BLaER1 (cell line): ENCODE results near the gene AKR7A3.
"Not testable (repeated sequence)": the region's sequence is repeated elsewhere in the genome, so short reads cannot be mapped to it uniquely, and the experiment has no call there.

Experiments used
- H3K27ac ChIP-seq: shearing (Covaris generic); formaldehyde crosslinking; 2 replicates; pipeline ENCODE4 v1.8.1; 2022
- H3K27me3 ChIP-seq: shearing (Covaris generic); formaldehyde crosslinking; 2 replicates; pipeline ENCODE4 v1.8.1; 2022
- H3K36me3 ChIP-seq: shearing (Covaris generic); formaldehyde crosslinking; 2 replicates; pipeline ENCODE4 v1.8.1; 2022
- H3K4me1 ChIP-seq: shearing (Covaris generic); formaldehyde crosslinking; 2 replicates; pipeline ENCODE4 v1.8.1; 2022
- H3K4me2 ChIP-seq: shearing (Covaris generic); formaldehyde crosslinking; 2 replicates; pipeline ENCODE4 v1.8.1; 2022
- H3K4me3 ChIP-seq: shearing (Covaris generic); formaldehyde crosslinking; 2 replicates; pipeline ENCODE4 v1.8.1; 2022
- H3K9ac ChIP-seq: shearing (Covaris generic); formaldehyde crosslinking; 2 replicates; pipeline ENCODE4 v1.8.1; 2022
- H3K9me3 ChIP-seq: shearing (Covaris generic); formaldehyde crosslinking; 2 replicates; pipeline ENCODE4 v1.8.1; 2022
- H4K20me1 ChIP-seq: shearing (Covaris generic); formaldehyde crosslinking; 2 replicates; pipeline ENCODE4 v1.8.1; 2022
- Cebpa-rat ChIP-seq: shearing (Covaris generic); IDR thresholded peaks from 2 replicates; pipeline ENCODE4 v1.8.1; 2022

Gene AKR7A3

DNA sequence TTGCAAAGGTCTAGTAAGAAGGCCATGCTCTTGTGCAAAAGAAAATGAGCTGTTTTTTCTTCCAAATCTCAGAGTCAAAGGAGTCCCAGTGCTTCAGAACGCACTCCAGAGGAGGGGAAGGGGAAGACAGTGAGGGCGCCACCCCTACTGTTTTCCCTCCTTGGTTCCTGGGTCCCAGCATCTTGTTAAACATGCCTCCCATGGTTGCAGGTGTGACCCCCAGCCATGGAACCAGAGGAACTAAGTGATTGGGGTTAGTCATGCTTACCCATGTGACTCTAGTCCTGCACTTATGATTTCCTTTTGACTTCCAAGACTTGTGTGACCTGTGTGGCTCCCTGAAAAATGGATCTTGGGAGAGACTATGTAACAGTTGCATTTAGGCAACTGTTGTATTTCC is 6.1 kb upstream of the AKR7A3 start:
- Histone ChIP-seq H3K4me1 (no peaks in the 10 kb centered on the region), H3K27ac (no peak overlapping the region), H3K4me2 (no peak overlapping the region), H3K27me3 (no peaks in the 10 kb centered on the region), H3K36me3 (peaks cover 30% of the 10 kb centered on the region), H4K20me1 (no peaks in the 10 kb centered on the region), H3K4me3 (no peak overlapping the region), H3K9me3 (peaks cover 42% of the 10 kb centered on the region), H3K9ac (no peak overlapping the region)
- TF ChIP-seq Cebpa-rat, result no peak

DNA sequence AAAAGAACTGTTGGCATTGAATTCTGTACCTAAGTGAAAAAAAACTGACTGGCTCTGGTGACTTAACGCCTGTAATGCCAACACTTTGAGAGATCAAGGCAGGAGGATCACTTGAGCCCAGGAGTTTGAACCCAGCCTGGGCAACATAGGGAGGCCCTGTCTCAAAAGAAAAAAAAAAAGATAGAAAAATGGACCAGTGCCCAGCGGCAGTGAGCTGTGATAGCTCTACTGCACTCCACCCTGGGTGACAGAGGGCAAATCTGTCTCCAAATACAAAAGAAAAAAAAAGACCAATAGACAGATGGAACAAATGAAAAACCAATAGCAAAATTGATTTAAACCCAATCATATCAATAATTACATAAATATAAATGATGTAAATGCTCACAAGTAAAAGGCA is 674 bp upstream of the AKR7A3 start:
- H3K9me3 ChIP-seq, result peaks cover 22% of the 10 kb centered on the region
- H4K20me1 ChIP-seq, result no peaks in the 10 kb centered on the region
- H3K9ac ChIP-seq, result 0 out of 2 replicates have a peak overlapping the region, but pooled peaks have one; percentile 29
- peak overlapping the region; percentile 53; the same call in 1 of the 2 replicates for H3K4me3 ChIP-seq
- no peak for TF ChIP-seq Cebpa-rat
- peaks cover 9% of the 10 kb centered on the region for H3K36me3 ChIP-seq
- peaks cover 10% of the 10 kb centered on the region for H3K4me1 ChIP-seq
- H3K27ac ChIP-seq, result no peak overlapping the region
- peak overlapping the region; percentile 85 for H3K4me2 ChIP-seq
- H3K27me3 ChIP-seq, result peaks cover 6% of the 10 kb centered on the region; the same call in 1 of the 2 replicates

DNA sequence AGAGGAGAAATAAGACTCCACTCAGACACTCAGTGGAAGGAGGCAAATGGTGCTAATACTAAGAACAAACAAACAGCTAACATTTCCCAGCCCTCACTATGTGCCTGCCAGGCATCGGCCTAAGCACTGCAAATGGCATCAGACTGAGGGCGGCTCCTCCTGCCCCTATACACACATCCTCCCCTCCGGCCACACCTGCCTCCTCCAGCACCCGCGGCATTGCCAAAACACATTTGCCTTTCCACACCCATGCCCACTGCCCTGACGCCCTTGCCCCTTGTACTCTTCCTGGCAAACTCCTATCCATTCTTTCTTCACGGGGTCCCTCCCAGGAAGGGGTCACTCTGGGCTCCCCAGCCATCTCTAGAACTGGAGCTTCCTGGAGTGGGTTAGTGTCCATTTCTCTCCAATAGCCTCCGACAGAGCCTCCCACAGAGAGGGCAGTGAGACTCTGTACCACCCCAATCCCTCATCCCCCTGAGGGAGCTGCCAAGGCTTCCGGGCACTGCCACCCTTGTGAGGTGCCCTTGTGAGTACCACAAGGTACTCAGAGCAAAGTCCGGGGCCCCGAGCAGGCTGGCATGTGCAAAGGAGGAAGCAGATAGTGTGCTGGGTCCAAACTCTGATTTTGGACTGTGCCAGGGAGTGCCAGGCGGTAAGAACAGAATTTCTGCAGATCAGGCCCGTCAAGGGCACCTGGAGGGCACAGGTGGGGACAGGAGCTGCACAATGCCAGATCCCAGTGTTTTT is 959 bp downstream of the AKR7A3 start:
- Histone ChIP-seq H4K20me1 (no peaks in the 10 kb centered on the region), H3K27ac (no peak overlapping the region), H3K4me3 (no peak overlapping the region), H3K9ac (no peak overlapping the region), H3K4me2 (peak overlapping the region; percentile 85), H3K27me3 (peaks cover 6% of the 10 kb centered on the region; the same call in 1 of the 2 replicates), H3K36me3 (peaks cover 5% of the 10 kb centered on the region; the same call in 1 of the 2 replicates), H3K9me3 (peaks cover 10% of the 10 kb centered on the region), H3K4me1 (peaks cover 10% of the 10 kb centered on the region)
- TF ChIP-seq Cebpa-rat, result no peak

DNA sequence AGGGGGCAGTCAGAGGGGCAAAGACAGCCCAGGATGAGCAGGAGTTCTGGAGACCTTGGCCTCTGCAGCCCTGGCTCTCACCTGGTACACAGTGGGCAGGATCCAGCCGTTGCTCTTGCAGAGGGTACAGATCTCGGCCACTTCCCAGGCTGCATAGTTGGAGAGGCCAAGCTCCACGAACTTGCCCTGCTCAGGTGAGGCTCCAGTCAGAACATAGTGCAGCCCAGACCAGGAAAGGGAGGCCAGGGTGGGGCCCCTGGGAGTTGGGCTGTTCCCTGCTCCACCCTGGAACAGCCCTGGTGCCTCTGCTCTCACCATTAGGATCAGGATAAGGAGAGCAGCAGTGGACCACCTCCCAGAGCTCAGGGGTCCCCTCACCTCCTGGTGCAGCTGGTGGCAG is 2.8 kb downstream of the AKR7A3 start:
- not testable (repeated sequence) for H3K4me2 ChIP-seq, H3K27ac ChIP-seq, H3K4me3 ChIP-seq, H3K9ac ChIP-seq, H3K27me3 ChIP-seq, H3K36me3 ChIP-seq, H3K9me3 ChIP-seq, H4K20me1 ChIP-seq
- H3K4me1 ChIP-seq, result peaks cover 10% of the 10 kb centered on the region

DNA sequence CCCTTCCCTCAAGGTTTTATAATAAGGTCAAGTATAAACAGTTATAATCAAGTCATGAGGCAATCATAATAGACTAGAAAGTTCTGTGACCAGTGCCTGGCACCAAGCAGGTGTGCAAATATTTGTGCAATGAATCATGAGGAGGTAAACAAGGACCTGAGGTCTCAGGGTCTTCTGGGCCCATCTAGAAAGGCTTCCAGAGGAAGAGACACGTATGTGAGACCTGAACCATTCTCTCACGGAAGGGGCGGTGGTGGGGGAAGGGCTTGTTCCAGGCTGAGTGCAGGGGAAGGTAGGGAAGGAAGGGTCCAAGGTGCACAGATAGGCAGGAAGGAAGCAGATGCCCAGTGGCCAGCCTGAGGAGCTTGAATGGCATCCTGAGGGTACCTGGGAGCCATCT is 3.2 kb downstream of the AKR7A3 start:
- not testable (repeated sequence) for H3K9me3 ChIP-seq, H3K27me3 ChIP-seq, H3K9ac ChIP-seq, H3K36me3 ChIP-seq, H3K27ac ChIP-seq, H3K4me3 ChIP-seq, H4K20me1 ChIP-seq, H3K4me2 ChIP-seq
- H3K4me1 ChIP-seq, result peaks cover 10% of the 10 kb centered on the region

DNA sequence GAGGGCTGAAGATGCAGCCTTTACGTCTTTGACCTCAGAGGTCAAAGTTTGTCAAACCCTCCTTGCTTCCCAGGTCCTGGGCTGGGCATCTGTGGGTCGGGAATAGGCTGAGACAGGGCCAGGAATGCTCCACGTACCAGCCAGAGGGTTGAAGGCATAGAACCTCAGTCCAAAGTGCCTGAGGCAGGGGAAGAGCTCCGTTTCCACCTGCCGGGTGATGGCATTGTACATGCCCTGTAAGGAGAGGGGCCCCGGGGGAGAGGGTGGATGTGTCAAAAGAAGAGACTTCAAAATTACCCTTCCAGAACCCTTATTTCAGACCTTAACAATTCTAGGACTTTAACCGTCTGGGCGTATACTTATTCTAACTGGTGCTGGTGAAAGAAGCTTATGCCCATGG is 3.7 kb downstream of the AKR7A3 start:
- Histone ChIP-seq H3K4me1 (peaks cover 10% of the 10 kb centered on the region), H4K20me1 (no peaks in the 10 kb centered on the region), H3K36me3 (0 out of 2 replicates have a peak, but pooled peaks cover 7% of the 10 kb centered on the region), H3K27me3 (peaks cover 6% of the 10 kb centered on the region; the same call in 1 of the 2 replicates), H3K27ac (no peak overlapping the region), H3K4me3 (no peak overlapping the region), H3K9ac (no peak overlapping the region), H3K4me2 (no peak overlapping the region), H3K9me3 (no peaks in the 10 kb centered on the region)
- no peak for TF ChIP-seq Cebpa-rat

DNA sequence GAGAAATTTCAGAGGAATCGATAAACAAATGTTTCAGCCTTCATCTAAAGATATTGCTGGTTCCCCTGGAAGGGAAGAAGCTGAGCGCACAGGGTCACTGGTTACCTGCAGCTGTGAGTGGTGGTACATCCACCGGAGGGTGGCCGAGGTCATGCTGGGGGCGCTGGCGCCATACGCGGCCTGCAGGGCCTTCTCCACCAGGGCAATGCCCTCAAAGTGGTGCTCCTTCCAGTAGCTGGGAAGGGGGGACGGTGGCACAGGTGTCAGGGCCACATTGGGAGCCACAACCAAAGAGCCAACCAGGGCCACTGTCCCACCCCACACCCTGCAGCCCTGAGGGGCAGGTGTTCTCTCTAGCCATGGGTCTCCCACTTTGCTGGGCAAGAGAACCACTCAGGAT is 4.7 kb downstream of the AKR7A3 start:
- no peak overlapping the region for H3K9ac ChIP-seq
- H3K4me3 ChIP-seq, result no peak overlapping the region
- H4K20me1 ChIP-seq, result no peaks in the 10 kb centered on the region
- H3K27me3 ChIP-seq, result peaks cover 2% of the 10 kb centered on the region; the same call in 1 of the 2 replicates
- no peak overlapping the region for H3K4me2 ChIP-seq
- 0 out of 2 replicates have a peak, but pooled peaks cover 7% of the 10 kb centered on the region for H3K36me3 ChIP-seq
- peaks cover 6% of the 10 kb centered on the region for H3K4me1 ChIP-seq
- H3K27ac ChIP-seq, result no peak overlapping the region
- TF ChIP-seq Cebpa-rat, result no peak
- no peaks in the 10 kb centered on the region for H3K9me3 ChIP-seq

DNA sequence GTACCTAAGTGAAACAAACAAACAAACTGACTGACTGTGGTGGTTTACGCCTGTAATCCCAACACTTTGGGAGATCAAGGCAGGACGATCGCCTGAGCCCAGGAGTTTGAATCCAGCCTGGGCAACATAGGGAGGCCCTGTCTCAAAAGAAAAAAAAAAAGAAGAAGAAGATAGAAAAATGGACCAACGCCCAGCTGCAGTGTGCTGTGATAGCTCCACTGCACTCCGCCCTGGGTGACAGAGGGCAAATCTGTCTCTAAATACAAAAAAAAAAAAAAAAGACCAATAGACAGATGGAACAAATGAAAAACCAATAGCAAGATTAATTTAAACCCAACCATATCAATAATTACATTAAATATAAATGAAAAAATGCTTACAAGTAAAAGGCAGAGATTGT is 13.9 kb downstream of the AKR7A3 start:
- no peak overlapping the region for H3K4me3 ChIP-seq
- TF ChIP-seq Cebpa-rat, result no peak
- H3K9me3 ChIP-seq, result peaks cover 21% of the 10 kb centered on the region

DNA sequence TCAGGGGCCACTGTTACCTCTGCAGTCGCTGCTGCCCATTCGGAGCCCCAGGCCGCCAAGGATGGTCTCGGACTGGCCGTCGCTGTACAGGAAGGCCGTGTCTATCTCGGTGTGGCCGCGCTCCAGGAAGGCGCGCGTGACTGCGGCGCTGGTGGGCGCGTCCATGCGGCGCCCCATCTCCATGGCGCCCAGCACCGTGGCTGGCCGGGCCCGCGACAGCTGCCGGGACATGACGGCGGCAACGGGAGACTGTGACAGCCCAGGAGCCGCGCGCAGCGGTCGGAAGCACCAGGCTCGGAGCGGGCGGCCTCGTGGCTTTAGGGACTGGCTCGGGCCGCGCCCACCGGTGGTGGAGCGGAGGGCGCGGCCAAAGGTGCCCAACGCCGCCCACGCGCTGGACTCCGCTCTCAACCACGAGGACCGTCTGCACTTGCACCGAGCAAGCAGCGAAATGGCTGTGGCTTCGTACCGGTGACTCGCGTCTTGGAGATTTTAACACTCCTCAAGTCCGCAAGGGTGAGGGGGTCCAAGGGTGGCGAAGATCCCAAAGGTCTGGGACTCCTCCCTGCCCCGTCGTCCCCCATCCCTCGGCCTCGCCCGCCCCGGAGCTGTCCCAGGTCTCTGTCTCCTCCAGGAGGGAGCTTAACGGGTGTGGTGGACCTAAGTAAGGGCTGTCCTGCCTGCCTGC is 14.6 kb downstream of the AKR7A3 start:
- not testable (repeated sequence) for H3K9ac ChIP-seq, H3K27me3 ChIP-seq, H4K20me1 ChIP-seq, H3K4me2 ChIP-seq, H3K4me1 ChIP-seq, H3K4me3 ChIP-seq, H3K27ac ChIP-seq, H3K36me3 ChIP-seq
- peaks cover 21% of the 10 kb centered on the region for H3K9me3 ChIP-seq

More for the DNA sequence above, 13.9 kb downstream of the AKR7A3 start:
- Histone ChIP-seq H3K9ac (no peak overlapping the region), H4K20me1 (no peaks in the 10 kb centered on the region), H3K4me1 (no peaks in the 10 kb centered on the region), H3K4me2 (no peak overlapping the region), H3K27me3 (no peaks in the 10 kb centered on the region), H3K36me3 (no peaks in the 10 kb centered on the region), H3K27ac (no peak overlapping the region)

DNA sequence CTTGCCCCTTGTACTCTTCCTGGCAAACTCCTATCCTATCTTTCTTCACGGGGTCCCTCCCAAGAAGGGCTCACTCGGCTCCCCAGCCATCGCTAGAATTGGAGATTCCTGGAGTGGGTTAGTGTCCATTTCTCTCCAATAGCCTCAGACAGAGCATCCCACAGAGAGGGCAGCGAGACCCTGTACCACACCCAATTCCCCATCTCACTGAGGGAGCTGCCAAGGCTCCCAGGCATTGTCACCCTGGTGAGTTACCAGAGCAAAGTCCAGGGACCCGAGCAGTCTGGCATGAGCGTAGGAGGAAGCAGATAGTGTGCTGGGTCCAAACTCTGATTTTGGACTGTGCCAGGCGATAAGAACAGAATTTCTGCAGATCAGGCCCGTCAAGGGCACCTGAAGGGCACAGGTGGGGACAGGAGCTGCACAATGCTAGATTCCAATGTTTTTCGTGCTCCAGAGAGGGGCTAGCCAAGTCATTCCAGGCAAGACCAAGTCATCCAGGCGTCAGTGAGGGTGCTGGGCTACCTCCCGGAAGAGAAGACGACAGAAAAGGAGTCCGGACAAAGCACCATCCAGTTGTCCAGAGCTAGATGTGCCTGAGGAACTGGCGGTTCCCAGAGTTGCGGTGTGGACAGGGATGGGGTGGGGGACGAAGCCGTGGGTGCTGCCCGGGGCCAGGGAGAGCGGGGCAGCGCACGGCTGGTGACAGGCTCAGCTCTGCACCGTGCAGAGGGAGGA is 15.3 kb downstream of the AKR7A3 start:
- no peak for TF ChIP-seq Cebpa-rat
- H3K4me3 ChIP-seq, result no peak overlapping the region
- no peaks in the 10 kb centered on the region for H3K27me3 ChIP-seq
- no peaks in the 10 kb centered on the region for H3K36me3 ChIP-seq
- no peaks in the 10 kb centered on the region for H4K20me1 ChIP-seq
- no peak overlapping the region for H3K9ac ChIP-seq
- H3K9me3 ChIP-seq, result peaks cover 21% of the 10 kb centered on the region
- no peak overlapping the region for H3K4me2 ChIP-seq
- no peaks in the 10 kb centered on the region for H3K4me1 ChIP-seq
- no peak overlapping the region for H3K27ac ChIP-seq
